HG03378 (cell line): ENCODE data around the gene KIF21A.
"Not testable (repeated sequence)": the region's sequence is repeated elsewhere in the genome, so short reads cannot be mapped to it uniquely, and the experiment has no call there.

Source experiments
- ATAC-seq: cut with Tn5 transposase; IDR thresholded peaks from one replicate; pipeline ENCODE4 v1.9.1; 2021; ENCODE audit warnings: mild to moderate bottlenecking, moderate library complexity; ENCODE audit not compliant: unreplicated experiment

KIF21A gene, protein sequence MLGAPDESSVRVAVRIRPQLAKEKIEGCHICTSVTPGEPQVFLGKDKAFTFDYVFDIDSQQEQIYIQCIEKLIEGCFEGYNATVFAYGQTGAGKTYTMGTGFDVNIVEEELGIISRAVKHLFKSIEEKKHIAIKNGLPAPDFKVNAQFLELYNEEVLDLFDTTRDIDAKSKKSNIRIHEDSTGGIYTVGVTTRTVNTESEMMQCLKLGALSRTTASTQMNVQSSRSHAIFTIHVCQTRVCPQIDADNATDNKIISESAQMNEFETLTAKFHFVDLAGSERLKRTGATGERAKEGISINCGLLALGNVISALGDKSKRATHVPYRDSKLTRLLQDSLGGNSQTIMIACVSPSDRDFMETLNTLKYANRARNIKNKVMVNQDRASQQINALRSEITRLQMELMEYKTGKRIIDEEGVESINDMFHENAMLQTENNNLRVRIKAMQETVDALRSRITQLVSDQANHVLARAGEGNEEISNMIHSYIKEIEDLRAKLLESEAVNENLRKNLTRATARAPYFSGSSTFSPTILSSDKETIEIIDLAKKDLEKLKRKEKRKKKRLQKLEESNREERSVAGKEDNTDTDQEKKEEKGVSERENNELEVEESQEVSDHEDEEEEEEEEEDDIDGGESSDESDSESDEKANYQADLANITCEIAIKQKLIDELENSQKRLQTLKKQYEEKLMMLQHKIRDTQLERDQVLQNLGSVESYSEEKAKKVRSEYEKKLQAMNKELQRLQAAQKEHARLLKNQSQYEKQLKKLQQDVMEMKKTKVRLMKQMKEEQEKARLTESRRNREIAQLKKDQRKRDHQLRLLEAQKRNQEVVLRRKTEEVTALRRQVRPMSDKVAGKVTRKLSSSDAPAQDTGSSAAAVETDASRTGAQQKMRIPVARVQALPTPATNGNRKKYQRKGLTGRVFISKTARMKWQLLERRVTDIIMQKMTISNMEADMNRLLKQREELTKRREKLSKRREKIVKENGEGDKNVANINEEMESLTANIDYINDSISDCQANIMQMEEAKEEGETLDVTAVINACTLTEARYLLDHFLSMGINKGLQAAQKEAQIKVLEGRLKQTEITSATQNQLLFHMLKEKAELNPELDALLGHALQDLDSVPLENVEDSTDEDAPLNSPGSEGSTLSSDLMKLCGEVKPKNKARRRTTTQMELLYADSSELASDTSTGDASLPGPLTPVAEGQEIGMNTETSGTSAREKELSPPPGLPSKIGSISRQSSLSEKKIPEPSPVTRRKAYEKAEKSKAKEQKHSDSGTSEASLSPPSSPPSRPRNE (N-terminal part only)

DNA sequence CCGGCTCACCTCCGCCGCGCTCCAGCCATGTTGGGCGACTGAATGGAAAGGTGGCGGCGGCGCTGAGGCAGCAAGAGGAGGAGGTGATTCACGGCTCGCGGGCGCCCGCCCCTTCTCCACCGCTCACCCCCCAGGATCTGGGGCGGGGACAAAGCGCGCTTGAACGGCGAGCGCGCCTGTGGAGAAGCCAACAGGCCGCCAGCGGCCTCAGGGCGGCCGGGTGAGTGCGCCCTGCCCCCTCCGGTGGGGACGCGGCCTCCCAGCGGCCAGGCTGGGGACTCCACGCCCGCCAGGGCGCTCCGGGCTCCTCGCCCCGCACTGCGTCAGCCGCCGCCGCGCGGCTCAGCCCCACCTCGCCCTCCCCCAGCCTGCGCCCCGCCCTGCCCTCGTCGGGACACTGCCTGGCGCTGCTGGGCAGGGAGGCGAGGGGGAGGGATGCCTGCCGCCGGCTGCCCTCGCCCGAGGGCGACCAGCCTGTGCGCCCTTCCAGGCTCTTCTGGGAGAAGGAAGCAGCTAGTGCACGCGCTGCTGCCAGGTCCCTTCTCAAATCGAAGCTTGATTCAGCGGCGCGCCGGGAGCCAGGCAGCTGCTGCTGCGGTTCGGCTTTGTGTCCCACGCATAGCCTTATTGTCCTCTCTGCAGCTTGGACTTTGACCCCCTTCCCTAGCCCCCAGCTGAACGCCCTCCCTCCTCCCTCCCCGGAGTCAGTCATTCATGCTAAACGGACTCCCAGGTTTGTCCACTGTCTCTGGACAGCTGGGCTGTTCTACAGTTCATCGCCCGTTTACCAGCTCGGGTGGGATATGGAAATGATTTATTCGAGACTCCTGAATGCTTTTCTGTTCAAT lies at the start of gene KIF21A:
Gene KIF21A, minus strand, starts transcription at position 40 of the 848 bp plus-strand sequence. CDS start 150 bp downstream, outside the sequence.
- ATAC-seq, result peak; percentile 84

DNA sequence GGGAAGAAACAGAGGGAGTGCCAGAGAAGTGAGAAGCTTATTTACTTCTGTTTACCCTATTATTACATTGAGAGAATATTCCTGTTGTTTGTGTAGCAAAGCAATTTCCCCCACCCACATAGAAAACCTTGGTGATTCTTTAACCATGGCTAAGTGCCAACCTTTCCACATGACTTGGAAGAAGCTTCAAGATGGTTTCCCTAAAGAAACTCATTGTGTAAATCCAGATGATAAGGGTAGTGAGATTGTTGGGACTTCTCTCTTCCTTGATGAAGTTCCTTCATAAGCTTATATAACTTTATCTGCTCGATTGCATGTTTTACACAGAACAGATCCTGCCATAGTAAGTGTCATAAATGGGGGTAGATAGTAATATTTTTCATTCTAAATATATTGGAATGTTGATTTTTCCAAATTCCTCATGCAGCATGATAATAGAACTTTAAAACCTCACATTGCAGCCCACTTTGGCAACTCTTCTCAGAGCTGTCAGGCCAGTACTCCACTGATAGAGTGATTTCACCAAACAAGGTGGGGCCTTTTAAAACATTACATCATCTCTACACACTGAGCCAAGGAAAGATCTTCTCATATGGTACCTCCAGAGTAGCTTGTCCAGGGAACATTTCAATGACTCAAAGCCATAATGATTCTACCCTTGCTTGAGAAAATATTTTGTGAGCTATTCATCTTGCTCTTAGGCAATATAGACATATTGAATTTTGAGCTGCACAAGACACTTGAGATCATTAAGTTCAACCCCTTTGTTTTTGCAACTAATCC lies 47.8 kb upstream of the KIF21A start:
- no peak for ATAC-seq

DNA sequence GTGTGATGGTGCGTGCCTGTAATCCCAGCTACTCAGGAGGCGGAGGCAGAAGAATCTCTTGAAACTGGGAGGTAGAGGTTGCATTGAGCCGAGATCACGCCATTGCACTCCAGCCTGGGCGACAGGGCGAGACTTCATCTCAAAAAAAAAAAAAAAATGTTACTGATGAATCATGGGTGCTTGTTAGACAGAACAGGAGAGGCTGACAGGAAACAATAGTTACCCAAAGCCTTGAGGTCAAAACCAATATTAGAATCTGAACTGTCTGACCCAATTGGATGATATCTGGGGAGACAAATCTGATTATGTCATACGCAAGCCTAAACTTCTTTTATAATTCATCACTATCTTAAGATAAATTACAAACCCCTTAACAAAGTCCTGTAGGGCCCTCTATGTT lies 40.7 kb upstream of the KIF21A start:
- no peak for ATAC-seq

DNA sequence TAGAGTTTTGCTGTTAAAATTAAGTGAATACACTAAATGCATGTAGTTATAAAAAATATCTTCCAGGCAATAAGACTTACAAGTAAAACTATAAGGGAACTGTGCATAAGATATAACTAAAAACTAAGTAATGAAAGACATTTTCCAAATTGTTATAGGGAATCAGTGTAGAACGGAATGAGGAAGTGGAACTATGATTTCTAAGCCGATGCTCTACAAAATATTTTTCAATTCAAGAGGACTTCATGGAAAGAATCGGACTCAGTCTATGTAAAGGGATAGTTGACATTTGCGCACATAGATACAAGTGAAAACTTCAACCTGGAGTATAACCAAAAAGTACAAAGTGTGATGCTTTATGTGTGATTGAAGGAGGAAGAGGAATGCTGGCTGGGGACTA lies 40.1 kb upstream of the KIF21A start:
- no peak for ATAC-seq

DNA sequence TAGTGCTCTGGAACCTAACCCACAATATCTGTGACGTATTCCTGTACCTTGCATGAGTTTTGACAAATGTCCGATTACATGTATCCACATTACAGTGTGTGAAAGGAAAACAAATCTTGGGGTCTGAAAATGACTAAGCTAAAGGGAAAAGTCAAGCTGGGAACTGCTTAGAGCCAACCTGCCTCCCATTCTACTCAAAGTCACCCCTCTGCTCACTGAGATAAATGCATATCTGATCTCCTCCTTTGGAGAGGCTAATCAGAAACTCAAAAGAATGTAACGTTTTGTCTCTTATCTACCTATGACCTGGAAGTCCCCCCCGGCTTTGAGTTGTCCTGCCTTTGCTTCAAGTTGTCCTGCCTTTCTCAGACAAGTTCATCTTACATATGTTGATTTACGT lies 34.0 kb upstream of the KIF21A start:
- no peak for ATAC-seq

DNA sequence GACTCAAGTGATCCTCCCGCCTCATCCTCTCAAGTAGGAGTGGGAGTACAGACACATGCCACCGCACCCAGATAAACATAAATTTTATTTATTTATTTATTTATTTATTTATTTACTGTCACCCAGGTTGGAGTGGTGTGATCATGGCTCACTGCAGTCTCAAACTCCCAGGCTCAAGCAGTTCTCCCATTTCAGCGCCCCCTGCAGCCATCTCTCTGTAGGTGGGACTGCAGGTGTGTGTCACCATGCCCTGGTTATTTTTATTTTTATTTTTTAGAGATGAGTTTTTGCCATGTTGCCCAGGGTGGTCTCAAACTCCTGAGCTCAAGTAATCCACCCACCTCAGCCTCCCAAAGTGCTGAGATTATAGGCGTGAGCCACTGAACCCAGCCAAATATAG lies 33.2 kb upstream of the KIF21A start:
- no peak for ATAC-seq

DNA sequence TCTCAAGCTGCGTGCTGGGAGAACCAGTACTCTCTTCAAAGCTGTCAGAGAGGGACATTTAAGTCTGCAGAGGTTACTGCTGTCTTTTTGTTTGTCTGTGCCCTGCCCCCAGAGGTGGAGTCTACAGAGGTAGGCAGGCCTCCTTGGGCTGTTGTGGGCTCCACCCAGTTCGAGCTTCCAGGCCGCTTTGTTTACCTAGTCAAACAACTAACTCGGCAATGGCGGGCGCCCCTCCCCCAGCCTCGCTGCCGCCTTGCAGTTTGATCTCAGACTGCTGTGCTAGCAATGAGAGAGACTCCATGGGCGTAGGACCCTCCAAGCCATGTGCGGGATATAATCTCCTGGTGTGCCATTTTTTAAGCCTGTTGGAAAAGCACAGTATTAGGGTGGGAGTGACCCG lies 32.2 kb upstream of the KIF21A start:
- ATAC-seq, result not testable (repeated sequence)

DNA sequence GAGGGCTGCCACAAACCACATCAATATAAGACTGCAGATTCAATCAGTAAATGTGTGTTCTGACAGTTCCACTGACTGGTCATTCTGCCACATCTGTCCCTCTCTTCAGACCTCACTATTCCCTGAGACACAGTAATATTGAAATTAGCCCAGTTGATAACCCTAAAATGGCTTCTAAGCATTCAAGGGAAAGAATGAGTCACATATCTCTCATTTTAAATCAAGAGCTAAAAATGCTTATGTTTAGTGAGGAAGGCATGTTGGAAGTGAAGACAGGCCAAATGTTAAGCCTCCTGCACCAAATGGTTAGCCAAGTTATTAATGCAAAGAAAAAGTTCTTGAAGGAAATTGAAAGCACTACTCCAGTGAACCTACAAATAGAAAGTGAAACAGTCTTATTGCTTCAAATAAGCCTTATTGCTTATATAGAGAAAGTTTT lies 24.5 kb upstream of the KIF21A start:
- ATAC-seq, result peak; percentile 96

DNA sequence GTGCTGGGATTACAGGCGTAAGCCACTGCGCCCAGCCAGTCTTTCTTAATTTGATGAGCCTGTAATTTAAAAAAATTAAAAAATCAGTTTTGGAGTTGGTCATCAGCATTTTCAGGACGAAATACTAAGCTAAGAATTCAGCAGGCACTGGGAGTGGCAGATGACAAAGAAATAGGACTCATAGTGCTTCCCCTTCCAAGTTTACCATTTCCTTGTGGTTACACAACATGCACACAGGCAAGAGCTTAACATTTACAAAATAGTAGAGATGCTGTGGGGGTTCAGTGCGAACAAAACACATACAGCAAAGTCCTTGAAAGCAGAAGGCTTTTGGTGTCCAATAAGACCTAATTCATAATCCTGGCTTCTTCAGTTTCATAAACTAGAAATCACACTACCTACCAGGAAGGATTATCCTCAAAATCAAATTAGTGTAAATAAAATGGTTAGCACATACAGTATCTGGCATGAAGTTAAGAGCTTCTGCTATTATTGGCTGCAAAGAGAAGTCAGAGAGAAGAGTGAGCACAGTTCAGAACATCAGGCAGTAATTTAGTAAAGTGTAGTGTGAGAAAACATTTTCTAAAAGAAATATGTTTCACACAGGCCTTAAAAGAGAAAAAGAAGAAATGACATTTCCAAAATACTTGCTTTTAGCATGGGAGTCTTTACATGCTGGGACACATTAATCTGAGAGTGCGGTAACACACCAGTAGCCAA lies 22.2 kb upstream of the KIF21A start:
- no peak for ATAC-seq

DNA sequence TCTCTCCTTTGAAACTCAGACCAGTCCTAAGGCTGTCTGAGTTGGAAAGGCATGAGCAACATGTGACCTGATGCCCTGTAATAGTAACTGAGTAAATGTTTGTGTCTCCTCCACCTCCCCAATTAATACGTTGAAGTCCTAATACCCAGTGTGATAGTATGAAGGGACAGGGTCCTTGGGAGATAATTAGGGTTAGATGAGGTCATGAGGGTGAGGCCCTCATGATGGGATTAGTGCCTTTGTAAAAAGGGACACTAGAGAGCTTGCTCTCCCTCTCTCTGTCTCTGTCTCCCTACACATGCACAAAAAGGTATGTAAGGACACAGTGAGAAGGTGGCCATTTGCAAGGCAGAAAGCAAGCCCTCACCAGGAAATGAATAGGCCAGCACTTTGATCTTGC lies 18.1 kb upstream of the KIF21A start:
- ATAC-seq, result no peak

DNA sequence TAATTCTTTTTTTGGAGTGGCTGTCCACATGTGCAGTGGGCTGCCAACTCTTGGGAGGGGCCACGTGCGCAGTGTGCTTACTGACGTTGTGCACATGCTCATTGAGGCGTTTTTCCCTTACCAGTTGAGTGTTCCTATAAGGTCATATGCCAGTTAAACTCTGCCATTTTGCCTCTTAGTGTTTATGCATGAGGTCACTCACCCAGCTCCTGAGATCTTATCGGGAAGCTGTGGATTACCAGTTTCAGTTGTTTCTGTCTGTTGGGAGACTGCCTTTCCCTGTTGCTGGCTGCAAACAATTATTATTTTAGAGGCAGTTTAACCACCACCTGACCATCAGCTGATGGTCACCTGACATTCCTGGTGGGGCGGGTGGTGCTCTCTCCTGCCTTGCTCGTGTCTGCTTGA lies 16.1 kb upstream of the KIF21A start:
- ATAC-seq, result no peak

DNA sequence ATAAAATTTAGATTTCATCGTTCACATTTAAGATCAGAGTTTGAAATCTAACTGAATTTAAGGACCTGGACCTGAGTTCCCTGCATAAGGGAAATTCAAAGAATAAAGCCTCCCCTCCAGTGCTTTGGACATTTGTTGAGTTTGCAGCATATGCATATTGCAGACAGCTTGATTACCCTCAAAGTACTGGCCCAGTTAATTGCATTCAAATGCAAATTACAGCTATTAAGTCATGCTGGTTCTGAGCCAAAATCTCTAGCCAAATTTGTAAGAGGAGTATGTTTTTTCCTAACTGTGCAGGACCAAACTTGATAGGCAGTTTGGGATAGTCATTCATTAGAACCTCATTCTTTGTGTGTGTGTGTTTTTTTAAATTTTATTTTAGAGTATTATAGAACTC lies 9.1 kb upstream of the KIF21A start:
- no peak for ATAC-seq

DNA sequence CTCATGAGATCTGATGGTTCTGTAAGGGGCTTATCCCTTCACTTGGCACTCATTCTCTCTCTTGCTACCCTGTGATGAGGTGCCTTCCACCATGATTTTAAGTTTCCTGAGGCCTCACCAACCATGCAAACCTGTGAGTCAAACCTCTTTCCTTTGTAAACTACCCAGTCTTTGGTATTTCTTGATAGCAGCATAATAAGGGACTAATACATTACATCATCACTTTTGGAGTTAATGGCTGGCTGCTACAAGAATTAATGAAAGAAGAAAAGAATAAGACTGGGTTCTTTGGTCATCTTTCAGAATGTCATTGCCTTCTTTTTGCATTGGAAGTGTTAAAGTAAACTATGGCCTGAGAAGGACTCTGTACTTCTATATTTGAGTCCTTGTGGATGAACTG lies 5.1 kb upstream of the KIF21A start:
- no peak for ATAC-seq

DNA sequence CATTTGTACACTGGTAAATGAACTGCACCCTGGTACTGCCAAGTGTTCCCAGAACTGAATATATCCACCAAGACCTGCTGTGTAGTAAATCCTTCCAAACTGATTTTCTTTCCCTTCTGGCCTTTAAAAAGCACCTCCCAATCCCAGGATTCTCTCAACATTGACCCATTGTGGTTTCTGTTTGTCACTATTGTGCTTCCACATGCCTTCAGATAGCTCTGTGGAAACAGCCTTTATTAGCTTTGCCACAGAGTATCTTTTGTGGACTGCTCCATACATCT lies 949 bp upstream of the KIF21A start:
- ATAC-seq, result no peak

DNA sequence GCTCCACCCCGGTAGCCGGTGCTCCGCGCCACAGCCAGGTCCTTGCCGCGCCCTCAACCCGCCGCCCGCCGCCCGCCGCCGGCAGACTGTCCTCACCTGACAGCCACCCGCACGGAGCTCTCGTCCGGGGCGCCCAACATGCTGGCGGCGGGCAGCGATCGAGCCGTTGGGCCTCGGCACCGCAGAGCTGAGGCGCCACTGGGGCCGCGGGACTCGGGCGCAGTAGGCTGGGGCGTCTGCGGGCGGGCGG lies 164 bp downstream of the KIF21A start:
- ATAC-seq, result peak; percentile 32

DNA sequence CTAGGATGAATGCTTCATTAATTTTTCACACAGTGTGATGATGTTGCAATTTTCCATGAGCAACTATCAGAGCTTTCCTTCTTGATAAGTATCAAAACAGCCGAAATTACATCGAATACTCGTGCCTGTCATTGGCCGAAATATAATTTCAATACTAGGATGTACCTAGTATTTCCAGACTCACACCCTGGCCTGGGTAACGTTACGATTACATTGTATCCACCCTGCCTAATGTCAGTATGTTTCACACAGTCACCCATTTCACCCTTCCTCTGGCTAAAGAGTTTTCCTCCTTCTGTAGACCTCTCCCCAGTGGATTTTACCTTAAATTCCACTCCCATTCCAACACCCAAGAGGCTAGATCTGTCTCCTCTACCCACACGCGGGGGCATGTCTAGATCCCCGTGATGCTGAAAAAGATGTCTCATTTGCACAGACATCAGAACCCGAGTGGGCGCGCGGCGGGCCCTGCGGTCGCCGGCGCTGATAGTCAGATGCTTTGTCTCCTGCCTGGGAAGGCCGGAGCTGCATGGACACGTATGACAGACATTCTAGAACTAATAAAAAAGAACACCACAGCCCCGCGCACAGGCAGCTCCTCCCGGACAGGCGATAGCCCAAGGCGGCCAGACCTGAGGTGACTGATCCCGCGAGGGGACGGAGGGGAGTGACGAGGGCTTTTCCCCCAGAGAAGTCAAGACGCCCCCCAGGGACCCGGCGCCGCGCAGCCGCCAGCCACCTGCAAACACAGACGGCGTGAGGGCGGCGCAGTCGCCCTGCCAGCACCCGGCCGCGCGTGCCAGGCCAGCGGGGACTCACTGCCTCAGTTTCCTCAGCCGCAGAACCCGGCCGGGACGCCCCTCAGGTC lies 723 bp downstream of the KIF21A start:
- ATAC-seq, result peak; percentile 18

DNA sequence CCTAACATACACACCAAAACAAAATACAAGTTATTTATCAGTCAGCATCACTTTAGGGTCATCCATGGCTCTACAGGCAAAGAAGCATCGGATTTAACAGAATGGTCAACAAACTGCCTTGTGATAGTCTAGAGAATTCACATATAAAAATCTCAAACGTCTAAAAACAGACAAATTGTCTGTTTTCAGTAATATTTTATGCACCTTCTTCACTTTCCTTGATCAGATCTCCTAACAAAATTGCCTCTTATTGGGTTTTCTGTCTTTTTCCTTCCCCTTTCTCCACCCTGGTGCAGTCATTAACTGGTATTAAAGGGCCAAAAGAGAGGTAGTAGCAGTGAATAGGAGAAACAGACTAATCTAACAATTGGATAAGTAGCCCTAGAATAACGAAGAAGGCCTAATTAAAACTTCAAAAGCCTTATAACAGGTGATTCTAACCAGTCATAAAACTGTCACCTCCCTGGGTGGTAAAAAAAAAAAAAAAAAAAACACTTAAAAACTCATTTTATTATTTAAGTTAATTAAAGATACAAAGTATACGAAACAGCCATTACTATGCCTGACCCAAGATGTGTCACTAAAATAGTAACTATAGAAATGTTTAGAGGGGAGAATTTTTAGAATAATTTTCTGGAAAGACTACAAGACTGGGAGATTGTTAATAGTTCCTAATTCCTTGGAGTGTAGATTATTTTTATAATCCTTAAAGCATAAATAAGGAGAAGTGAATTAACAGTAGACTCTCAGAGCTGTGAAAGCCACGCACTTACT lies 1.5 kb downstream of the KIF21A start:
- ATAC-seq, result no peak

DNA sequence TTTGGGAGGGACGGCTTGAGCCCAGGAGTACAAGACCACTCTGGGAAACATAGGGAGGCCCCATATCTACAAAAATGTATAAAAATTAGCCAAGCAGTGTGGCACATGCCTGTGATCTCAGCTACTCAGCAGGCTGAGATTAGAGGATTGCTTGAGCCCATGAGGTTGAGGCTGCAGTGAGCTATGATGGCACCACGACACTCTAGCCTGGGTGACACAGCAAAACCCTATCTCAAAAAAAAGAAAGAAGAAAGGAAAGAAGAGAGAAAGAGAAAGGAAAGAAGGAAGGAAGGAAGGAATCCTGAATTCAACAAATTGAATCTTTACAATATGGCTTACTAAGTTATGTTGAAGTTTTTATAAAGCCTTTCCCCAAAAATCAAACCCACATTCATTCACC lies 2.1 kb downstream of the KIF21A start:
- no peak for ATAC-seq
